A549 (cell line): ENCODE results near the gene NFATC3. TPM values are rescaled to one million over a fixed set of nuclear protein-coding genes. Genes with fewer than 3 reads are reported as not detected.

Experiments used
- ATAC-seq, 2 experiments: fragments of 200-7000 bp in 1 of 2; fragments of >200 bp in 1 of 2; cut with Nextera tagmentation in 1 of 2; cut with Tn5 transposase in 1 of 2; 3 replicates each; pipeline versions ENCODE4 v1.8.0 to v1.9.1; 2018 to 2020; ENCODE audit warnings: mild to moderate bottlenecking in 1 of 2, moderate library complexity in 1 of 2
- CTCF ChIA-PET: fragments of 300-600 bp; sonication (Branson Sonifier 250); formaldehyde crosslinking; extraction: SDS; loops from one replicate; lab custom pipeline; 2021; ENCODE audit warnings: antibody characterized with exemption, inconsistent platforms; lab: Yijun Ruan, JAX
- POLR2A ChIA-PET: fragments of 350-600 bp; formaldehyde crosslinking; extraction: SDS; loops from one replicate; lab custom pipeline; 2021; ENCODE audit warnings: antibody characterized with exemption, inconsistent platforms; lab: Yijun Ruan, JAX
- DNase-seq, 2 experiments: peaks; one replicate each; pipeline versions ENCODE4 v3.0.0 to v3.0.0-alpha.2; 2011 to 2016; ENCODE audit warnings: low read depth in 1 of 2, low spot score in 1 of 2
- FAIRE-seq: peaks from 2 replicates; lab custom pipeline; 2011; peaks lifted over from hg19 to GRCh38; lab: Jason Lieb, UNC
- H3K27ac ChIP-seq, 2 experiments: fragments of >200 bp; sonication (Bioruptor Twin); formaldehyde crosslinking; 3 replicates each; pipeline ENCODE4 v1.5.1; 2016 to 2017
- H3K4me1 ChIP-seq: fragments of >200 bp; sonication (Bioruptor Twin); formaldehyde crosslinking; 3 replicates; pipeline ENCODE4 v1.6.1; 2016
- H3K4me2 ChIP-seq: fragments of >200 bp; sonication (Bioruptor Twin); formaldehyde crosslinking; 3 replicates; pipeline ENCODE4 v1.6.1; 2016
- H3K4me3 ChIP-seq: fragments of >200 bp; sonication (Bioruptor Twin); formaldehyde crosslinking; 3 replicates; pipeline ENCODE4 v1.5.1; 2016
- H3K9me3 ChIP-seq: fragments of >200 bp; sonication (Bioruptor Twin); formaldehyde crosslinking; 3 replicates; pipeline ENCODE4 v1.6.1; 2016
- ATOH8 ChIP-seq: fragments of 250-450 bp; sonication (Bioruptor Pico); IDR thresholded peaks from 2 replicates; pipeline ENCODE4 v1.5.0; 2020; ENCODE audit warnings: low read depth, mild to moderate bottlenecking, moderate library complexity
- BCL3 ChIP-seq: fragments of >200 bp; sonication (Bioruptor Twin); formaldehyde crosslinking; IDR thresholded peaks from 3 replicates; pipeline ENCODE4 v1.6.1; 2016
- CBX2 ChIP-seq: fragments of 200-600 bp; sonication (generic); IDR thresholded peaks from 2 replicates; pipeline ENCODE4 v1.6.1; 2016; ENCODE audit warnings: low read depth, mild to moderate bottlenecking, borderline replicate concordance
- CEBPB ChIP-seq, 2 experiments: fragments of >200 bp in 1 of 2; sonication (Bioruptor Twin) in 1 of 2; formaldehyde crosslinking in 1 of 2; IDR thresholded peaks; 2 replicates each; pipeline ENCODE4 v1.6.1; 2012 to 2016
- EHF ChIP-seq: fragments of 250-450 bp; sonication (Bioruptor Pico); IDR thresholded peaks from 2 replicates; pipeline ENCODE4 v1.5.0; 2020; ENCODE audit warnings: mild to moderate bottlenecking
- EHMT2 ChIP-seq: fragments of 200-600 bp; sonication (generic); IDR thresholded peaks from 2 replicates; pipeline ENCODE4 v1.6.1; 2016; ENCODE audit warnings: antibody characterized with exemption, low read depth, mild to moderate bottlenecking, moderate library complexity
- ELK1 ChIP-seq: fragments of 150-350 bp; IDR thresholded peaks from 2 replicates; pipeline ENCODE4 v1.6.1; 2014; ENCODE audit warnings: low read depth, mild to moderate bottlenecking, low read length
- ESRRA ChIP-seq: fragments of 150-350 bp; IDR thresholded peaks from 2 replicates; pipeline ENCODE4 v1.6.1; 2014; ENCODE audit warnings: mild to moderate bottlenecking, low read length, borderline replicate concordance
- FOSL2 ChIP-seq, 2 experiments: fragments of 450-650 bp in 1 of 2; fragments of >200 bp in 1 of 2; sonication (Bioruptor Twin) in 1 of 2; formaldehyde crosslinking; IDR thresholded peaks; 2 replicates each; pipeline versions ENCODE4 v1.5.0 to v1.6.1; 2016 to 2020; ENCODE audit warnings: mild to moderate bottlenecking in 1 of 2, moderate library complexity in 1 of 2
- HOXB13 ChIP-seq: fragments of 250-450 bp; sonication (Bioruptor Pico); IDR thresholded peaks from 2 replicates; pipeline ENCODE4 v1.5.0; 2020; ENCODE audit warnings: low read depth, mild to moderate bottlenecking, moderate library complexity
- JUN ChIP-seq, 2 experiments: fragments of >200 bp; sonication (Bioruptor Twin); formaldehyde crosslinking; IDR thresholded peaks; 2 replicates in 1 of 2; 3 replicates in 1 of 2; pipeline ENCODE4 v1.6.1; 2016 to 2017
- KDM5A ChIP-seq: fragments of 200-600 bp; sonication (generic); IDR thresholded peaks from 2 replicates; pipeline ENCODE4 v1.6.1; 2016; ENCODE audit warnings: antibody characterized with exemption, mild to moderate bottlenecking
- NFE2L2 ChIP-seq: fragments of 150-350 bp; conservative IDR thresholded peaks from 2 replicates; pipeline ENCODE4 v1.6.1; 2014; ENCODE audit warnings: low read length
- PBX3 ChIP-seq: IDR thresholded peaks from 2 replicates; pipeline ENCODE4 v1.6.1; 2012
- PHF8 ChIP-seq: fragments of 200-600 bp; sonication (generic); IDR thresholded peaks from 2 replicates; pipeline ENCODE4 v1.6.1; 2016; ENCODE audit warnings: low read depth, mild to moderate bottlenecking, antibody characterized with exemption, moderate library complexity, borderline replicate concordance
- POLR2A ChIP-seq: IDR thresholded peaks from 2 replicates; pipeline ENCODE4 v1.6.1; 2012; ENCODE audit warnings: mild to moderate bottlenecking, low read length
- RAD21 ChIP-seq, 2 experiments: fragments of >200 bp in 1 of 2; sonication (Bioruptor Twin) in 1 of 2; formaldehyde crosslinking in 1 of 2; IDR thresholded peaks in 1 of 2; conservative IDR thresholded peaks in 1 of 2; 2 replicates in 1 of 2; 3 replicates in 1 of 2; pipeline ENCODE4 v1.6.1; 2012 to 2018; ENCODE audit warnings: inconsistent platforms in 1 of 2
- RCOR1 ChIP-seq: fragments of 150-350 bp; IDR thresholded peaks from 2 replicates; pipeline ENCODE4 v1.6.1; 2014; ENCODE audit warnings: antibody characterized with exemption, low read length, low read depth
- RNF2 ChIP-seq: fragments of 200-600 bp; sonication (generic); IDR thresholded peaks from 2 replicates; pipeline ENCODE4 v1.6.1; 2016; ENCODE audit warnings: low read depth, mild to moderate bottlenecking, antibody characterized with exemption, moderate library complexity, borderline replicate concordance
- SMC3 ChIP-seq: fragments of >200 bp; sonication (Bioruptor Twin); formaldehyde crosslinking; IDR thresholded peaks from 3 replicates; pipeline ENCODE4 v1.6.1; 2018; ENCODE audit warnings: inconsistent platforms
- SREBF2 ChIP-seq: fragments of 450-650 bp; IDR thresholded peaks from 2 replicates; pipeline ENCODE4 v1.6.1; 2014; ENCODE audit warnings: mild to moderate bottlenecking, moderate library complexity
- TFCP2L1 ChIP-seq: fragments of 250-450 bp; sonication (Bioruptor Pico); IDR thresholded peaks from 2 replicates; pipeline ENCODE4 v1.5.0; 2021; ENCODE audit warnings: mild to moderate bottlenecking
- TP53 ChIP-seq: fragments of 250-450 bp; sonication (Bioruptor Pico); IDR thresholded peaks from 2 replicates; pipeline ENCODE4 v1.5.0; 2021; ENCODE audit warnings: mild to moderate bottlenecking, moderate library complexity
- USF2 ChIP-seq: fragments of 450-650 bp; IDR thresholded peaks from 2 replicates; pipeline ENCODE4 v1.6.1; 2014; ENCODE audit warnings: antibody characterized with exemption
- ZFP36 ChIP-seq: fragments of 450-650 bp; IDR thresholded peaks from 2 replicates; pipeline ENCODE4 v1.6.1; 2014; ENCODE audit warnings: borderline replicate concordance; ENCODE audit not compliant: partially characterized antibody
- WGBS: methylation state at CpG from one replicate; pipeline ENCODE4 v1.1.6; 2017; ENCODE audit errors: missing lambda C conversion rate; 5-methylcytosine and 5-hydroxymethylcytosine counted together
- polyA plus RNA-seq, 4 experiments: library from polyadenylated mRNA; depleted of rRNA in 3 of 4; stranded (reverse); fragments of >200 nt; fragmentation: RNase III in 1 of 4; extraction: RNeasy Plus Mini Kit Qiagen cat#74134 plus additional on column Dnase treatment in 1 of 4; gene quantifications; 2 replicates in 3 of 4; 3 replicates in 1 of 4; pipeline ENCODE4 v1.2.3, GENCODE V29; 2011 to 2017

The NFATC3 gene
- polyA plus RNA-seq, 2 of the 4 experiments (the other 2 are of a cell fraction) = 13.3 to 23.9 TPM

- 87% methylated on average over 2 of the region's 2 CpGs for WGBS
These were observed 105.8 kb downstream of the NFATC3 start for GRCh38 chr16:68190736-68191510.

GRCh38 chr16:68194251-68194650 lies 109.1 kb downstream of the NFATC3 start:
- CTCF ChIA-PET = interaction anchor here (0.6 to 3.2 kb wide), 4 partner anchors 18 to 554 kb away, joined by 3 to 12 read pairs (median 5); no protein-coding TSS in a partner anchor
- ATAC-seq (no peak), FAIRE-seq (no peak), DNase-seq (no peak)
- Histone ChIP-seq H3K27ac (no peak overlapping the region), H3K4me3 (no peak overlapping the region), H3K4me2 (no peak overlapping the region), H3K9me3 (no peaks in the 10 kb centered on the region), H3K4me1 (0 out of 3 replicates have a peak, but pooled peaks cover 5% of the 10 kb centered on the region)
- 92% methylated on average over 3 of the region's 3 CpGs for WGBS
- POLR2A ChIA-PET = no interaction called here
- no peak for TF ChIP-seq ZFP36
- no peak for TF ChIP-seq ATOH8
- TF ChIP-seq EHF (CRISPR knock-in tag) = no peak
- no peak for TF ChIP-seq SREBF2
- no peak for TF ChIP-seq EHMT2
- no peak for TF ChIP-seq SMC3
- no peak for TF ChIP-seq KDM5A
- TF ChIP-seq RCOR1 = no peak
- TF ChIP-seq CBX2 = no peak
- no peak for TF ChIP-seq TFCP2L1
- TF ChIP-seq POLR2A = no peak
- TF ChIP-seq PBX3 = no peak
- TF ChIP-seq HOXB13 (CRISPR knock-in tag) = no peak
- no peak for TF ChIP-seq BCL3
- TF ChIP-seq TP53 = no peak
- no peak for TF ChIP-seq CEBPB (IDR thresholded peaks at IDR 0.05)

More at GRCh38 chr16:68190736-68191510, 105.8 kb downstream of the NFATC3 start:
- POLR2A ChIA-PET = interaction anchor here (0.5 kb wide), 1 partner anchor 396 kb away, joined by 3 read pairs; no protein-coding TSS in a partner anchor
- H3K27ac ChIP-seq = no peak overlapping the region
- H3K4me3 ChIP-seq = no peak overlapping the region
- no peaks in the 10 kb centered on the region for H3K9me3 ChIP-seq
- ATAC-seq = no peak
- no peak for DNase-seq
- CTCF ChIA-PET = no interaction called here
- no peak for FAIRE-seq
- TF ChIP-seq JUN (IDR thresholded peaks at IDR 0.05) (no peak), ZFP36 (no peak)
- H3K4me1 ChIP-seq = no peaks in the 10 kb centered on the region
- no peak overlapping the region for H3K4me2 ChIP-seq

GRCh38 chr16:68197250-68197649 lies 112.1 kb downstream of the NFATC3 start:
- Histone ChIP-seq H3K27ac (no peak overlapping the region), H3K4me3 (no peak overlapping the region), H3K4me2 (no peak overlapping the region), H3K4me1 (peaks cover 17% of the 10 kb centered on the region), H3K9me3 (no peaks in the 10 kb centered on the region)
- no peak for TF ChIP-seq ELK1
- TF ChIP-seq ESRRA = no peak
- no peak for TF ChIP-seq RCOR1
- TF ChIP-seq NFE2L2 = no peak
- TF ChIP-seq RAD21 (conservative IDR thresholded peaks at IDR 0.05 in 1 of 2, IDR thresholded peaks at IDR 0.05 in 1 of 2) = no peak
- TF ChIP-seq RNF2 = no peak
- no peak for TF ChIP-seq PHF8
- no peak for TF ChIP-seq FOSL2 (IDR thresholded peaks at IDR 0.05)
- peak; percentile 26; the same call in 1 of the 2 replicates for TF ChIP-seq FOSL2 (CRISPR knock-in tag; IDR thresholded peaks at IDR 0.05)
- no peak for TF ChIP-seq USF2
- ATAC-seq = peak; percentile 39 to 64; a peak in 3 of 6 replicates
- no peak for FAIRE-seq
- peak in 1 of 2 experiments; percentile 29 for DNase-seq
- ChIA-PET POLR2A (no interaction called here), CTCF (interaction anchor here (0.5 to 3.2 kb wide), 4 partner anchors 20 to 188 kb away, joined by 3 to 12 read pairs (median 3); no protein-coding TSS in a partner anchor)
- WGBS = 67% methylated on average over 2 of the region's 2 CpGs
